Testis (tissue), 2 donors: Measurements from ENCODE around the gene DNAH12.

Experiments
- POLR2A ChIP-seq: fragments of 450-650 bp; IDR thresholded peaks from one replicate; pipeline ENCODE4 v1.6.1; 2017; ENCODE audit warnings: antibody characterized with exemption, mild to moderate bottlenecking, moderate library complexity
- TF ChIP-seq, protein P1 (sequence below), 3 experiments: fragments of 450-650 bp in 2 of 3; fragments of 200-600 bp in 1 of 3; sonication (generic) in 1 of 3; IDR thresholded peaks; one replicate each; pipeline ENCODE4 v1.5.1; 2016 to 2019; ENCODE audit warnings: antibody characterized with exemption in 3 of 3, mild to moderate bottlenecking in 2 of 3, moderate library complexity in 1 of 3

DNA sequence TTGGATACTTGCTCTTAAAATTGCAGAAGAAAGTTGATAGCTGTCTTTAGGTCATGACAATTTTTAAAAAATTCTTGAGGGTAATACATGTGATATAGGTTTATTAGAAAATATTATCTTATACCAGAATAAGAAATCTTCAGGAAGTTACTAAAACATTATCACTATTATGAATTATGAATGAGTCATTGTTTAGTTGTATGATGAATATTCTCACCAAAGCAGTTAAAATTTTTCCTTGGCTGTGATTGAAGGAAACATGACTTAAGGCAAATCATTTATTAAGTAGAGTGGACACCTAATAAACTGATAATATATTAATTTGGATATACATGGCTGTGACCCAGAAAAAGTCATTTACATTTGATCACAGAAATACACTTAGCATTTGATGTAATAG, 286.5 kb downstream of the DNAH12 start:
- TF ChIP-seq, protein P1, sequence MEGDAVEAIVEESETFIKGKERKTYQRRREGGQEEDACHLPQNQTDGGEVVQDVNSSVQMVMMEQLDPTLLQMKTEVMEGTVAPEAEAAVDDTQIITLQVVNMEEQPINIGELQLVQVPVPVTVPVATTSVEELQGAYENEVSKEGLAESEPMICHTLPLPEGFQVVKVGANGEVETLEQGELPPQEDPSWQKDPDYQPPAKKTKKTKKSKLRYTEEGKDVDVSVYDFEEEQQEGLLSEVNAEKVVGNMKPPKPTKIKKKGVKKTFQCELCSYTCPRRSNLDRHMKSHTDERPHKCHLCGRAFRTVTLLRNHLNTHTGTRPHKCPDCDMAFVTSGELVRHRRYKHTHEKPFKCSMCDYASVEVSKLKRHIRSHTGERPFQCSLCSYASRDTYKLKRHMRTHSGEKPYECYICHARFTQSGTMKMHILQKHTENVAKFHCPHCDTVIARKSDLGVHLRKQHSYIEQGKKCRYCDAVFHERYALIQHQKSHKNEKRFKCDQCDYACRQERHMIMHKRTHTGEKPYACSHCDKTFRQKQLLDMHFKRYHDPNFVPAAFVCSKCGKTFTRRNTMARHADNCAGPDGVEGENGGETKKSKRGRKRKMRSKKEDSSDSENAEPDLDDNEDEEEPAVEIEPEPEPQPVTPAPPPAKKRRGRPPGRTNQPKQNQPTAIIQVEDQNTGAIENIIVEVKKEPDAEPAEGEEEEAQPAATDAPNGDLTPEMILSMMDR (IDR thresholded peaks at IDR 0.05): no peak
- no peak for TF ChIP-seq POLR2A
